Vagina (tissue), 2 donors: ENCODE measurements around the gene TAS2R19.

ENCODE experiments used
- POLR2A ChIP-seq, 2 donors: fragments of 450-650 bp; IDR thresholded peaks; one replicate each; pipeline ENCODE4 v1.6.1; 2017; ENCODE audit warnings: antibody characterized with exemption in 2 of 2, mild to moderate bottlenecking in 2 of 2, moderate library complexity in 2 of 2
- POLR2AphosphoS5 ChIP-seq, 2 donors: sonication (generic); formaldehyde crosslinking; IDR thresholded peaks; one replicate each; pipeline ENCODE4 v1.9.0; 2017; ENCODE audit warnings: antibody characterized with exemption in 2 of 2, mild to moderate bottlenecking in 2 of 2, low read depth in 1 of 2; ENCODE audit not compliant: insufficient read depth in 1 of 2
- TF ChIP-seq, protein P1 (sequence below), 3 experiments: fragments of 450-650 bp in 2 of 3; fragments of 200-600 bp in 1 of 3; sonication (generic) in 1 of 3; IDR thresholded peaks; one replicate each; pipeline ENCODE4 v1.5.1; 2017 to 2019; ENCODE audit warnings: antibody characterized with exemption in 3 of 3, mild to moderate bottlenecking in 2 of 3, moderate library complexity in 2 of 3

GRCh38 chr12:11014234-11014633 is 8.2 kb downstream of the TAS2R19 start:
- TF ChIP-seq, protein P1, sequence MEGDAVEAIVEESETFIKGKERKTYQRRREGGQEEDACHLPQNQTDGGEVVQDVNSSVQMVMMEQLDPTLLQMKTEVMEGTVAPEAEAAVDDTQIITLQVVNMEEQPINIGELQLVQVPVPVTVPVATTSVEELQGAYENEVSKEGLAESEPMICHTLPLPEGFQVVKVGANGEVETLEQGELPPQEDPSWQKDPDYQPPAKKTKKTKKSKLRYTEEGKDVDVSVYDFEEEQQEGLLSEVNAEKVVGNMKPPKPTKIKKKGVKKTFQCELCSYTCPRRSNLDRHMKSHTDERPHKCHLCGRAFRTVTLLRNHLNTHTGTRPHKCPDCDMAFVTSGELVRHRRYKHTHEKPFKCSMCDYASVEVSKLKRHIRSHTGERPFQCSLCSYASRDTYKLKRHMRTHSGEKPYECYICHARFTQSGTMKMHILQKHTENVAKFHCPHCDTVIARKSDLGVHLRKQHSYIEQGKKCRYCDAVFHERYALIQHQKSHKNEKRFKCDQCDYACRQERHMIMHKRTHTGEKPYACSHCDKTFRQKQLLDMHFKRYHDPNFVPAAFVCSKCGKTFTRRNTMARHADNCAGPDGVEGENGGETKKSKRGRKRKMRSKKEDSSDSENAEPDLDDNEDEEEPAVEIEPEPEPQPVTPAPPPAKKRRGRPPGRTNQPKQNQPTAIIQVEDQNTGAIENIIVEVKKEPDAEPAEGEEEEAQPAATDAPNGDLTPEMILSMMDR (IDR thresholded peaks at IDR 0.05): no peak
- TF ChIP-seq POLR2AphosphoS5 (IDR thresholded peaks at IDR 0.05; ENCODE audit: insufficient read depth in 1 of 2, low read depth in 1 of 2): no peak
- TF ChIP-seq POLR2A (IDR thresholded peaks at IDR 0.05): no peak
